Cardiac fibroblast (primary cell): ENCODE measurements around the gene RPS16.

Experiments used
- DNase-seq, 2 donors: peaks; one replicate each; pipeline versions ENCODE4 v3.0.0 to v3.0.0-alpha.2; 2010; ENCODE audit warnings: low read depth in 2 of 2
- H3K4me3 ChIP-seq, 2 donors: replicated peaks in 1 of 2; 1 replicate in 1 of 2; 2 replicates in 1 of 2; pipeline ENCODE4 v1.5.1; 2011; ENCODE audit warnings: low read depth in 2 of 2, low read length in 2 of 2, mild to moderate bottlenecking in 2 of 2, moderate library complexity in 1 of 2
- CTCF ChIP-seq: IDR thresholded peaks from one replicate; pipeline ENCODE4 v1.5.1; 2011; ENCODE audit warnings: low read depth, mild to moderate bottlenecking, low read length, inconsistent platforms

RPS16 gene

GRCh38 chr19:39399668-39400050 lies 36.1 kb downstream of the RPS16 start:
- no peak for TF ChIP-seq CTCF
- H3K4me3 ChIP-seq, result no peak overlapping the region
- no peak for DNase-seq

- no peak for TF ChIP-seq CTCF
- no peak overlapping the region for H3K4me3 ChIP-seq
- peak; percentile 84 to 89 for DNase-seq
Measured at GRCh38 chr19:39398297-39398864, 37.4 kb downstream of the RPS16 start.

GRCh38 chr19:39397360-39398296 lies 38.1 kb downstream of the RPS16 start:
- peak; percentile 88 to 91 for DNase-seq
- H3K4me3 ChIP-seq, result no peak overlapping the region
- TF ChIP-seq CTCF, result peak; percentile 98

- peak; percentile 100 for DNase-seq
- TF ChIP-seq CTCF, result no peak
- H3K4me3 ChIP-seq, result peak within 1 kb of the TSS; percentile 98
Measured at GRCh38 chr19:39390751-39391437, 44.9 kb downstream of the RPS16 start, which contains the start of the genes MED29 and PAF1. MED29 (plus strand) TSS chr19:39391378; CDS start chr19:39391423, 45 bp downstream. PAF1 (minus strand) TSS chr19:39391106; CDS start chr19:39390864, 242 bp downstream.

- TF ChIP-seq CTCF, result no peak
- peak overlapping the region; percentile 87 to 98 for H3K4me3 ChIP-seq
- no peak for DNase-seq
Measured at GRCh38 chr19:39390451-39390750, 45.3 kb downstream of the RPS16 start.

- no peak for DNase-seq
- TF ChIP-seq CTCF, result no peak
- peak overlapping the region; percentile 87 to 98 for H3K4me3 ChIP-seq
Measured at GRCh38 chr19:39389631-39390414, 45.9 kb downstream of the RPS16 start.
